ENCODE measurements around the gene ACO2.

Gene ACO2

GRCh38 chr22:41447435-41448188, 21.3 kb upstream of the ACO2 start:
- TF ChIP-seq CTCF (IDR thresholded peaks at IDR 0.05) = no peak

- TF ChIP-seq CTCF (IDR thresholded peaks at IDR 0.05) = no peak
These were observed 20.6 kb upstream of the ACO2 start for GRCh38 chr22:41448189-41448808.

- no peak for TF ChIP-seq CTCF (IDR thresholded peaks at IDR 0.05)
These were observed 10.7 kb upstream of the ACO2 start for GRCh38 chr22:41458161-41458728.

GRCh38 chr22:41459431-41459830, 9.5 kb upstream of the ACO2 start:
- no peak for TF ChIP-seq CTCF (IDR thresholded peaks at IDR 0.05)

- TF ChIP-seq CTCF (IDR thresholded peaks at IDR 0.05) = no peak
These were observed 7.0 kb upstream of the ACO2 start for GRCh38 chr22:41461901-41462300.

- 0 out of 2 replicates have a peak, but pooled peaks have one; percentile 11 for TF ChIP-seq CTCF (IDR thresholded peaks at IDR 0.05)
These were observed 418 bp downstream of the ACO2 start for GRCh38 chr22:41469218-41469851.

- no peak for TF ChIP-seq CTCF (IDR thresholded peaks at IDR 0.05)
These were observed 2.0 kb downstream of the ACO2 start for GRCh38 chr22:41470886-41471285.

All from LNCAP (cell line).